OCI-LY7 (cell line): ENCODE results near the gene C1orf74. TPM values are rescaled to one million over a fixed set of nuclear protein-coding genes. Genes with fewer than 3 reads are reported as not detected.

Experiments
- BruUV-seq: library from RNA; stranded (reverse); fragments of 400-500 nt; replicated peaks from 2 replicates; lab custom pipeline; 2021; lab: Mats Ljungman, UMichigan
- CTCF ChIA-PET: fragments of 300-600 bp; sonication (Branson Sonifier 250); formaldehyde crosslinking; loops from one replicate; lab custom pipeline; 2022; ENCODE audit warnings: antibody characterized with exemption; ENCODE audit not compliant: unreplicated experiment; lab: Charles Lee
- POLR2A ChIA-PET: fragments of 300-600 bp; sonication (Branson Sonifier 250); formaldehyde crosslinking; loops from one replicate; lab custom pipeline; 2022; ENCODE audit warnings: antibody characterized with exemption; lab: Charles Lee
- DNase-seq: peaks from one replicate; pipeline ENCODE4 v3.0.0-alpha.2; 2015; ENCODE audit warnings: low spot score
- H2AFZ ChIP-seq: fragments of 200-600 bp; sonication (generic), shearing (Covaris generic); 2 replicates; pipeline ENCODE4 v1.6.1; 2014; ENCODE audit warnings: mild to moderate bottlenecking, antibody characterized with exemption, low read length, moderate library complexity
- H3K27ac ChIP-seq: fragments of 200-600 bp; sonication (generic); 2 replicates; pipeline ENCODE4 v1.5.1; 2014; ENCODE audit warnings: mixed run types, low read depth, mild to moderate bottlenecking, moderate library complexity, low read length, inconsistent platforms; ENCODE audit not compliant: poor library complexity, severe bottlenecking
- H3K36me3 ChIP-seq: fragments of 200-600 bp; sonication (generic); 2 replicates; pipeline ENCODE4 v1.6.1; 2014; ENCODE audit warnings: mild to moderate bottlenecking, antibody characterized with exemption, low read length, moderate library complexity, mixed read lengths; ENCODE audit not compliant: insufficient read depth
- H3K4me1 ChIP-seq: fragments of 200-600 bp; sonication (generic); 2 replicates; pipeline ENCODE4 v1.5.1; 2014; ENCODE audit warnings: mild to moderate bottlenecking, low read length; ENCODE audit not compliant: insufficient read depth, poor library complexity, severe bottlenecking
- H3K4me2 ChIP-seq: fragments of 200-600 bp; sonication (generic); 2 replicates; pipeline ENCODE4 v1.6.1; 2014; ENCODE audit warnings: mild to moderate bottlenecking, low read length
- H3K4me3 ChIP-seq: fragments of 200-600 bp; sonication (generic); 2 replicates; pipeline ENCODE4 v1.5.1; 2014; ENCODE audit warnings: mild to moderate bottlenecking, low read depth, low read length; ENCODE audit not compliant: poor library complexity, severe bottlenecking
- H3K79me2 ChIP-seq: fragments of 200-600 bp; sonication (generic); 2 replicates; pipeline ENCODE4 v1.6.1; 2016; ENCODE audit warnings: low read depth, mild to moderate bottlenecking, low read length, moderate library complexity, mixed read lengths; ENCODE audit not compliant: insufficient read depth
- H3K9me2 ChIP-seq: fragments of 200-600 bp; sonication (generic); 2 replicates; pipeline ENCODE4 v1.6.1; 2016; ENCODE audit warnings: mild to moderate bottlenecking, low read length, mixed read lengths; ENCODE audit not compliant: insufficient read depth
- H3K9me3 ChIP-seq: fragments of 200-600 bp; sonication (generic); 2 replicates; pipeline ENCODE4 v1.6.1; 2014; ENCODE audit warnings: mild to moderate bottlenecking, mixed run types, low read length, mixed read lengths
- H4K20me1 ChIP-seq: fragments of 200-600 bp; sonication (generic); 2 replicates; pipeline ENCODE4 v1.6.1; 2014; ENCODE audit warnings: mild to moderate bottlenecking, antibody characterized with exemption, low read length, moderate library complexity, mixed read lengths; ENCODE audit not compliant: insufficient read depth
- EZH2phosphoT487 ChIP-seq: fragments of 200-600 bp; sonication (generic); IDR thresholded peaks from 2 replicates; pipeline ENCODE4 v1.6.1; 2018; ENCODE audit warnings: low read depth, borderline replicate concordance, mild to moderate bottlenecking, mixed run types, antibody characterized with exemption, low read length, moderate library complexity, mixed read lengths
- intact Hi-C: fragments of 100-400 bp; cut with micrococcal nuclease; formaldehyde crosslinking; loops from one replicate; pipeline ENCODE4 v1.10.0; 2022; ENCODE audit not compliant: unreplicated experiment
- total RNA-seq, 2 experiments: library from RNA; depleted of rRNA in 1 of 2; stranded (reverse); fragments of >200 nt in 1 of 2; shearing (Covaris generic) in 1 of 2; gene quantifications; 2 replicates each; pipeline ENCODE4 v1.2.3, GENCODE V29; 2014 to 2022
- TF ChIP-seq, protein P1 (sequence below): fragments of 200-600 bp; sonication (generic); conservative IDR thresholded peaks from 2 replicates; pipeline ENCODE4 v1.5.1; 2014; ENCODE audit warnings: mild to moderate bottlenecking, antibody characterized with exemption, low read length, moderate library complexity, mixed read lengths

Gene C1orf74
- total RNA-seq, 2 experiments from 2014 or later = 4.2 to 4.4 TPM

GRCh38 chr1:209820986-209821385 is 36.6 kb upstream of the C1orf74 start:
- H3K79me2 ChIP-seq = no peaks in the 10 kb centered on the region
- H3K9me3 ChIP-seq = no peaks in the 10 kb centered on the region
- H3K4me2 ChIP-seq = no peak overlapping the region
- BruUV-seq = no TSS peak
- TF ChIP-seq EZH2phosphoT487 = no peak
- TF ChIP-seq, protein P1, sequence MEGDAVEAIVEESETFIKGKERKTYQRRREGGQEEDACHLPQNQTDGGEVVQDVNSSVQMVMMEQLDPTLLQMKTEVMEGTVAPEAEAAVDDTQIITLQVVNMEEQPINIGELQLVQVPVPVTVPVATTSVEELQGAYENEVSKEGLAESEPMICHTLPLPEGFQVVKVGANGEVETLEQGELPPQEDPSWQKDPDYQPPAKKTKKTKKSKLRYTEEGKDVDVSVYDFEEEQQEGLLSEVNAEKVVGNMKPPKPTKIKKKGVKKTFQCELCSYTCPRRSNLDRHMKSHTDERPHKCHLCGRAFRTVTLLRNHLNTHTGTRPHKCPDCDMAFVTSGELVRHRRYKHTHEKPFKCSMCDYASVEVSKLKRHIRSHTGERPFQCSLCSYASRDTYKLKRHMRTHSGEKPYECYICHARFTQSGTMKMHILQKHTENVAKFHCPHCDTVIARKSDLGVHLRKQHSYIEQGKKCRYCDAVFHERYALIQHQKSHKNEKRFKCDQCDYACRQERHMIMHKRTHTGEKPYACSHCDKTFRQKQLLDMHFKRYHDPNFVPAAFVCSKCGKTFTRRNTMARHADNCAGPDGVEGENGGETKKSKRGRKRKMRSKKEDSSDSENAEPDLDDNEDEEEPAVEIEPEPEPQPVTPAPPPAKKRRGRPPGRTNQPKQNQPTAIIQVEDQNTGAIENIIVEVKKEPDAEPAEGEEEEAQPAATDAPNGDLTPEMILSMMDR = no peak
- H3K36me3 ChIP-seq = no peaks in the 10 kb centered on the region
- no peaks in the 10 kb centered on the region for H4K20me1 ChIP-seq
- no peak for DNase-seq
- H3K27ac ChIP-seq = no peak overlapping the region
- H3K4me1 ChIP-seq = no peaks in the 10 kb centered on the region
- no peak overlapping the region for H3K4me3 ChIP-seq
- POLR2A ChIA-PET = interaction anchor here (1.2 to 1.6 kb wide), 2 partner anchors 13 to 96 kb away, joined by 3 read pairs; no protein-coding TSS in a partner anchor
- H2AFZ ChIP-seq = no peak overlapping the region
- CTCF ChIA-PET = no interaction called here
- H3K9me2 ChIP-seq = no peaks in the 10 kb centered on the region
- intact Hi-C loops = no loop called here

GRCh38 chr1:209819058-209819457 is 34.7 kb upstream of the C1orf74 start:
- H3K9me2 ChIP-seq = no peaks in the 10 kb centered on the region
- ChIA-PET POLR2A (no interaction called here), CTCF (no interaction called here)
- intact Hi-C loops = no loop called here
- H3K36me3 ChIP-seq = no peaks in the 10 kb centered on the region
- H4K20me1 ChIP-seq = no peaks in the 10 kb centered on the region
- H3K4me3 ChIP-seq = no peak overlapping the region
- BruUV-seq = no TSS peak
- DNase-seq = no peak
- H2AFZ ChIP-seq = no peak overlapping the region
- no peaks in the 10 kb centered on the region for H3K4me1 ChIP-seq
- H3K79me2 ChIP-seq = no peaks in the 10 kb centered on the region
- no peak overlapping the region for H3K27ac ChIP-seq
- TF ChIP-seq, protein P1 = no peak
- TF ChIP-seq EZH2phosphoT487 = no peak
- H3K9me3 ChIP-seq = no peaks in the 10 kb centered on the region
- H3K4me2 ChIP-seq = no peak overlapping the region

DNA sequence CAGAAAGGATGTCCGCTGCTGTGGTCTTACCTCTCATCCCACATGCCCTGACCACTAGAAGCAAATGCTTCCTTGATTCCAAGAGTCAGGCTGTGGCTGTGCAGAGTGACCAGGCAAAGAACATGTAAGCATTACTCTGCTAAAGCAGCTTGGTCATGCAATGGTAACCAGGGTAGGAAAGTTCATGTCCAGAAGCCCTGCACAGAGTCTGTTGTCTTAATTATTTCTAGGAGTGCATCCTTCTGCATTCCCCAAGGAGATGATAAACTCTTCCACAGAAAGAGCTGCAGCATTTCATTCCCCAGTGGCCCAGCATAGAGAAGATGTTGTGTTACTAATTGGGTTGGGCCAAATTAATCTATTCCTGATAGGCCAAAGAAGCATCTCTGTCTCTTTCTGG is 33.3 kb upstream of the C1orf74 start:
- Histone ChIP-seq H3K9me3 (no peaks in the 10 kb centered on the region), H3K4me3 (no peak overlapping the region), H3K9me2 (no peaks in the 10 kb centered on the region), H3K4me2 (no peak overlapping the region), H2AFZ (no peak overlapping the region), H3K36me3 (no peaks in the 10 kb centered on the region), H3K4me1 (no peaks in the 10 kb centered on the region), H4K20me1 (no peaks in the 10 kb centered on the region), H3K27ac (no peak overlapping the region), H3K79me2 (no peaks in the 10 kb centered on the region)
- no peak for TF ChIP-seq EZH2phosphoT487
- TF ChIP-seq, protein P1 = no peak
- no TSS peak for BruUV-seq
- ChIA-PET POLR2A (interaction anchor here (2.1 kb wide), 1 partner anchor 10 kb away, joined by 8 read pairs; the partner anchor contains the start of gene UTP25), CTCF (no interaction called here)
- no peak for DNase-seq
- intact Hi-C loops = no loop called here
